Measurements from ENCODE around the gene KCNQ1.

Gene KCNQ1

GRCh38 chr11:2726964-2727363 is 282.2 kb downstream of the KCNQ1 start:
- DNase-seq (ENCODE audit: low spot score) (no peak), FAIRE-seq (no peak)

- no peak for FAIRE-seq
- no peak for DNase-seq (ENCODE audit: low spot score)
These were observed 283.4 kb downstream of the KCNQ1 start for GRCh38 chr11:2728128-2728662.

- FAIRE-seq (no peak), DNase-seq (ENCODE audit: low spot score) (no peak)
These were observed 284.0 kb downstream of the KCNQ1 start for GRCh38 chr11:2728663-2729332.

- FAIRE-seq (no peak), DNase-seq (ENCODE audit: low spot score) (no peak)
These were observed 285.0 kb downstream of the KCNQ1 start for GRCh38 chr11:2729841-2730240.

GRCh38 chr11:2730272-2731129 is 285.7 kb downstream of the KCNQ1 start:
- DNase-seq (ENCODE audit: low spot score): no peak
- no peak for FAIRE-seq

- no peak for DNase-seq (ENCODE audit: low spot score)
- no peak for FAIRE-seq
These were observed 286.6 kb downstream of the KCNQ1 start for GRCh38 chr11:2731130-2732125.

GRCh38 chr11:2732261-2732939 is 287.6 kb downstream of the KCNQ1 start:
- no peak for DNase-seq (ENCODE audit: low spot score)
- no peak for FAIRE-seq

GRCh38 chr11:2732940-2733628 is 288.3 kb downstream of the KCNQ1 start:
- FAIRE-seq: no peak
- DNase-seq (ENCODE audit: low spot score): no peak

- FAIRE-seq (no peak), DNase-seq (ENCODE audit: low spot score) (no peak)
These were observed 289.6 kb downstream of the KCNQ1 start for GRCh38 chr11:2734181-2735052.

GRCh38 chr11:2735053-2735589 is 290.3 kb downstream of the KCNQ1 start:
- no peak for FAIRE-seq
- DNase-seq (ENCODE audit: low spot score): no peak

- no peak for DNase-seq (ENCODE audit: low spot score)
- no peak for FAIRE-seq
These were observed 291.9 kb downstream of the KCNQ1 start for GRCh38 chr11:2736577-2737225.

GRCh38 chr11:2737226-2737590 is 292.4 kb downstream of the KCNQ1 start:
- peak; percentile 21 for DNase-seq (ENCODE audit: low spot score)
- FAIRE-seq: no peak

- FAIRE-seq (no peak), DNase-seq (ENCODE audit: low spot score) (peak; percentile 26)
These were observed 293.1 kb downstream of the KCNQ1 start for GRCh38 chr11:2737866-2738265.

GRCh38 chr11:2738551-2739431 is 294.0 kb downstream of the KCNQ1 start:
- no peak for FAIRE-seq
- no peak for DNase-seq (ENCODE audit: low spot score)

GRCh38 chr11:2739531-2740274 is 294.9 kb downstream of the KCNQ1 start:
- FAIRE-seq (no peak), DNase-seq (ENCODE audit: low spot score) (no peak)

GRCh38 chr11:2740275-2740940 is 295.6 kb downstream of the KCNQ1 start:
- no peak for DNase-seq (ENCODE audit: low spot score)
- no peak for FAIRE-seq
